RWPE1 (cell line): Measurements from ENCODE around the gene EML1.

Experiments used
- CTCF ChIA-PET: fragments of 350-600 bp; sonication (Branson Sonifier 250); formaldehyde crosslinking; extraction: SDS; loops from one replicate; lab custom pipeline; 2021; lab: Yijun Ruan, JAX
- POLR2A ChIA-PET: fragments of 400-600 bp; formaldehyde crosslinking; extraction: SDS; loops from one replicate; lab custom pipeline; 2020; ENCODE audit warnings: antibody characterized with exemption; ENCODE audit not compliant: low non-redundant PET; lab: Yijun Ruan, JAX
- DNase-seq: peaks from one replicate; pipeline ENCODE4 v3.0.0; 2012; ENCODE audit warnings: low spot score
- H3K27ac ChIP-seq: fragments of 450-650 bp; 2 replicates; pipeline ENCODE4 v1.5.1; 2017
- CTCF ChIP-seq: fragments of 450-650 bp; conservative IDR thresholded peaks from 2 replicates; pipeline ENCODE4 v1.5.1; 2017; ENCODE audit warnings: low read depth, mild to moderate bottlenecking

EML1 gene

GRCh38 chr14:99812096-99812750 is 19.0 kb downstream of the EML1 start:
- CTCF ChIA-PET = no interaction called here
- no peak for DNase-seq
- POLR2A ChIA-PET = no interaction called here
- TF ChIP-seq CTCF = no peak
- H3K27ac ChIP-seq = no peak overlapping the region

- H3K27ac ChIP-seq = no peak overlapping the region
- no peak for DNase-seq
- ChIA-PET POLR2A (no interaction called here), CTCF (interaction anchor here (0.7 kb wide), 1 partner anchor 28 kb away, joined by 3 read pairs; no protein-coding TSS in a partner anchor)
- no peak for TF ChIP-seq CTCF
Observed at GRCh38 chr14:99812892-99813291, 19.7 kb downstream of the EML1 start.

- ChIA-PET CTCF (no interaction called here), POLR2A (no interaction called here)
- no peak for DNase-seq
- H3K27ac ChIP-seq = no peak overlapping the region
- no peak for TF ChIP-seq CTCF
Observed at GRCh38 chr14:99815696-99816095, 22.5 kb downstream of the EML1 start.

GRCh38 chr14:99816217-99816616 is 23.0 kb downstream of the EML1 start:
- no peak overlapping the region for H3K27ac ChIP-seq
- ChIA-PET POLR2A (no interaction called here), CTCF (no interaction called here)
- TF ChIP-seq CTCF = no peak
- no peak for DNase-seq

- H3K27ac ChIP-seq = no peak overlapping the region
- DNase-seq = no peak
- no peak for TF ChIP-seq CTCF
- CTCF ChIA-PET = interaction anchor here (1.2 kb wide), 1 partner anchor 86 kb away, joined by 5 read pairs; no protein-coding TSS in a partner anchor
- POLR2A ChIA-PET = no interaction called here
Observed at GRCh38 chr14:99816642-99817041, 23.4 kb downstream of the EML1 start.

- CTCF ChIA-PET = interaction anchor here (1.2 kb wide), 1 partner anchor 87 kb away, joined by 5 read pairs; no protein-coding TSS in a partner anchor
- no peak for DNase-seq
- POLR2A ChIA-PET = no interaction called here
- no peak overlapping the region for H3K27ac ChIP-seq
- no peak for TF ChIP-seq CTCF
Observed at GRCh38 chr14:99817331-99817730, 24.1 kb downstream of the EML1 start.
